Prostate gland (tissue), 2 donors: ENCODE measurements around the gene SPSB4. TPM values are rescaled to one million over a fixed set of nuclear protein-coding genes. Genes with fewer than 3 reads are reported as not detected.

Experiments used
- DNase-seq: peaks from one replicate; pipeline ENCODE4 v3.0.0-alpha.2; 2019; ENCODE audit warnings: low spot score
- H3K27ac ChIP-seq, 2 donors: fragments of 200-600 bp; sonication (generic); 2 replicates each; pipeline ENCODE4 v1.5.1; 2017 to 2019
- H3K27me3 ChIP-seq: fragments of 200-600 bp; sonication (generic); replicated peaks from 2 replicates; pipeline ENCODE4 v1.5.1; 2019; ENCODE audit not compliant: insufficient read depth
- H3K36me3 ChIP-seq, 2 donors: fragments of 200-600 bp; sonication (generic); 1 replicate in 1 of 2; 2 replicates in 1 of 2; pipeline versions ENCODE4 v1.5.1 to v1.8.1; 2017 to 2019
- H3K4me1 ChIP-seq: fragments of 200-600 bp; sonication (generic); replicated peaks from 2 replicates; pipeline ENCODE4 v1.5.1; 2019
- H3K4me3 ChIP-seq, 2 donors: fragments of 200-600 bp; sonication (generic); 2 replicates each; pipeline ENCODE4 v1.5.1; 2017 to 2019
- H3K9me3 ChIP-seq: fragments of 200-600 bp; sonication (generic); 2 replicates; pipeline ENCODE4 v1.5.1; 2017
- CTCF ChIP-seq, 4 experiments: fragments of 200-600 bp in 2 of 4; fragments of 450-650 bp in 2 of 4; sonication (generic) in 2 of 4; IDR thresholded peaks; 1 replicate in 3 of 4; 2 replicates in 1 of 4; pipeline ENCODE4 v1.5.1; 2016 to 2019; ENCODE audit warnings: antibody characterized with exemption in 4 of 4, mild to moderate bottlenecking in 2 of 4, moderate library complexity in 2 of 4
- POLR2A ChIP-seq: fragments of 450-650 bp; IDR thresholded peaks from one replicate; pipeline ENCODE4 v1.6.1; 2016; ENCODE audit warnings: antibody characterized with exemption, mild to moderate bottlenecking
- POLR2AphosphoS5 ChIP-seq: sonication (generic); formaldehyde crosslinking; IDR thresholded peaks from one replicate; pipeline ENCODE4 v1.6.1; 2017; ENCODE audit warnings: antibody characterized with exemption
- WGBS: methylation state at CpG from one replicate; pipeline ENCODE4 v1.1.5; 2018; 5-methylcytosine and 5-hydroxymethylcytosine counted together
- intact Hi-C: fragments of 100-400 bp; cut with DNase I; formaldehyde crosslinking; loops from one replicate; pipeline ENCODE4 v1.14.2; 2022
- total RNA-seq, 2 donors: library from RNA; depleted of rRNA; stranded (reverse); fragments of >200 nt; gene quantifications; one replicate each; pipeline ENCODE4 v1.1.0, GENCODE V29; 2016

The SPSB4 gene
- total RNA-seq, 2 donors from 2014 or later = 1.0 TPM; not detected in 1

GRCh38 chr3:141093971-141094684, 43.0 kb downstream of the SPSB4 start:
- H3K4me1 ChIP-seq = no peaks in the 10 kb centered on the region
- H3K27me3 ChIP-seq = no peaks in the 10 kb centered on the region
- no peaks in the 10 kb centered on the region for H3K36me3 ChIP-seq
- intact Hi-C loops = no loop called here
- no peak overlapping the region for H3K4me3 ChIP-seq
- H3K27ac ChIP-seq = no peak overlapping the region
- WGBS = 43% methylated on average over 13 of the region's 13 CpGs
- TF ChIP-seq POLR2A = no peak
- no peak for TF ChIP-seq CTCF (IDR thresholded peaks at IDR 0.05)
- no peak for TF ChIP-seq POLR2AphosphoS5
- DNase-seq = peak; percentile 51
- no peaks in the 10 kb centered on the region for H3K9me3 ChIP-seq

GRCh38 chr3:141094790-141095545, 43.8 kb downstream of the SPSB4 start:
- Histone ChIP-seq H3K4me1 (no peaks in the 10 kb centered on the region), H3K27me3 (no peaks in the 10 kb centered on the region), H3K4me3 (no peak overlapping the region), H3K27ac (no peak overlapping the region), H3K9me3 (no peaks in the 10 kb centered on the region), H3K36me3 (no peaks in the 10 kb centered on the region)
- no peak for TF ChIP-seq CTCF (IDR thresholded peaks at IDR 0.05)
- no peak for TF ChIP-seq POLR2AphosphoS5
- TF ChIP-seq POLR2A = no peak
- WGBS = 32% methylated on average over 19 of the region's 23 CpGs
- DNase-seq = no peak
- intact Hi-C loops = no loop called here

GRCh38 chr3:141095546-141095937, 44.4 kb downstream of the SPSB4 start:
- Histone ChIP-seq H3K36me3 (no peaks in the 10 kb centered on the region), H3K27ac (no peak overlapping the region), H3K4me3 (no peak overlapping the region), H3K4me1 (no peaks in the 10 kb centered on the region), H3K27me3 (no peaks in the 10 kb centered on the region), H3K9me3 (no peaks in the 10 kb centered on the region)
- intact Hi-C loops = no loop called here
- TF ChIP-seq POLR2A (no peak), CTCF (IDR thresholded peaks at IDR 0.05) (no peak), POLR2AphosphoS5 (no peak)
- WGBS = 58% methylated on average over 1 of the region's 1 CpG
- no peak for DNase-seq

- Histone ChIP-seq H3K4me1 (no peaks in the 10 kb centered on the region), H3K4me3 (no peak overlapping the region), H3K9me3 (no peaks in the 10 kb centered on the region), H3K27ac (no peak overlapping the region), H3K36me3 (no peaks in the 10 kb centered on the region), H3K27me3 (no peaks in the 10 kb centered on the region)
- TF ChIP-seq POLR2AphosphoS5 (no peak), CTCF (IDR thresholded peaks at IDR 0.05) (no peak), POLR2A (no peak)
- intact Hi-C loops = no loop called here
- 100% methylated on average over 1 of the region's 1 CpG for WGBS
- DNase-seq = no peak
These were observed 45.0 kb downstream of the SPSB4 start for GRCh38 chr3:141096164-141096563.

DNA sequence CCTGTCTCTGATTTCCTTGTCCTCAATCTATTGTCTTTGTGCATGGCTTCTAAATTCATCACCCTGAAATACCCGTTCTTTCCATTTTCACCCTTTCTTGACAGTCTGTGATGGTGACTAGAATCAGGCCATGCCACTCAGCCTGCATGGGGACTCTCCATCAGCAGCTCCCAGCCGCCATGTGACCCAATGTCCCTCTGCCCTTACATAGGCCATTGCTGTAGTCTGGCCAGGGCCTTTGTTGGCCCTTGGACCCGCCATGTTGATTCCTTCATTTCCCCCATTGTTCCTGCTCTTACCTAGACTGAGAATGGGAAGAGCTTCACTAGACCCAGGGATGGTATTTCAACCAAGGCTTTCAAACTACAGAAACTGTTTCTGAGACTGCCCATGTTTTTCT, 45.8 kb downstream of the SPSB4 start:
- H3K27me3 ChIP-seq = no peaks in the 10 kb centered on the region
- WGBS = 98% methylated on average over 3 of the region's 3 CpGs
- no peak for DNase-seq
- H3K27ac ChIP-seq = no peak overlapping the region
- no peaks in the 10 kb centered on the region for H3K4me1 ChIP-seq
- no peaks in the 10 kb centered on the region for H3K9me3 ChIP-seq
- no peak overlapping the region for H3K4me3 ChIP-seq
- intact Hi-C loops = no loop called here
- H3K36me3 ChIP-seq = no peaks in the 10 kb centered on the region
- TF ChIP-seq CTCF (IDR thresholded peaks at IDR 0.05) (no peak), POLR2AphosphoS5 (no peak), POLR2A (no peak)
